HUDEP-2 (cell line): ENCODE measurements around the gene AKAP4.
A peak's percentile ranks its signal among the peaks of the same experiment; 100 is the strongest.

Experiments
- DNase-seq, 76 experiments: peaks; one replicate each; lab custom pipeline; 2025; ENCODE audit not compliant: unreplicated experiment in 76 of 76; lab: John Stamatoyannopoulos, UW

AKAP4 gene

GRCh38 chrX:50200907-50201306 is at the start of gene AKAP4:
TSS of gene AKAP4 (minus strand) at chrX:50201007. CDS start at chrX:50200889, 118 bp downstream.
- DNase-seq = no peak

- DNase-seq = no peak
These were observed 10.7 kb upstream of the AKAP4 start for GRCh38 chrX:50211510-50211909.

GRCh38 chrX:50206753-50207152 is 5.9 kb upstream of the AKAP4 start:
- DNase-seq = no peak

GRCh38 chrX:50204364-50204899 is 3.6 kb upstream of the AKAP4 start, which contains the start of gene CCNB3:
TSS of gene CCNB3 (plus strand) at chrX:50204765. CDS start at chrX:50285164, 80,399 bp downstream.
- peak in 72 of 76 experiments; percentile 6 to 84 (median 48) for DNase-seq

- no peak for DNase-seq
These were observed 1.7 kb upstream of the AKAP4 start for GRCh38 chrX:50202539-50202938.

GRCh38 chrX:50198348-50198747 is 2.5 kb downstream of the AKAP4 start:
- peak in 74 of 76 experiments; percentile 2 to 93 (median 67) for DNase-seq

GRCh38 chrX:50188859-50189600 is 11.8 kb downstream of the AKAP4 start:
- DNase-seq = no peak

- DNase-seq = peak in 4 of 76 experiments; percentile 1 to 7 (median 2)
These were observed 16.9 kb downstream of the AKAP4 start for GRCh38 chrX:50183891-50184290.

- DNase-seq = peak in 1 of 76 experiments; percentile 10
These were observed 20.5 kb downstream of the AKAP4 start for GRCh38 chrX:50180073-50180940.

GRCh38 chrX:50169717-50170116 is 31.1 kb downstream of the AKAP4 start:
- DNase-seq = no peak

- no peak for DNase-seq
These were observed 32.5 kb downstream of the AKAP4 start for GRCh38 chrX:50168241-50168687.

GRCh38 chrX:50167366-50167765 is 33.4 kb downstream of the AKAP4 start:
- DNase-seq = no peak

GRCh38 chrX:50165727-50166126 is 35.1 kb downstream of the AKAP4 start:
- no peak for DNase-seq

GRCh38 chrX:50161127-50161526 is 39.7 kb downstream of the AKAP4 start:
- DNase-seq = no peak

GRCh38 chrX:50158593-50158992 is 42.2 kb downstream of the AKAP4 start:
- DNase-seq = no peak

GRCh38 chrX:50157545-50158135 is 43.2 kb downstream of the AKAP4 start:
- no peak for DNase-seq

GRCh38 chrX:50154429-50154828 is 46.4 kb downstream of the AKAP4 start:
- no peak for DNase-seq

GRCh38 chrX:50152456-50152855 is 48.4 kb downstream of the AKAP4 start:
- DNase-seq = no peak

GRCh38 chrX:50147972-50148371 is 52.8 kb downstream of the AKAP4 start:
- no peak for DNase-seq
